ENCODE measurements around the gene OLFML2A.

DNA sequence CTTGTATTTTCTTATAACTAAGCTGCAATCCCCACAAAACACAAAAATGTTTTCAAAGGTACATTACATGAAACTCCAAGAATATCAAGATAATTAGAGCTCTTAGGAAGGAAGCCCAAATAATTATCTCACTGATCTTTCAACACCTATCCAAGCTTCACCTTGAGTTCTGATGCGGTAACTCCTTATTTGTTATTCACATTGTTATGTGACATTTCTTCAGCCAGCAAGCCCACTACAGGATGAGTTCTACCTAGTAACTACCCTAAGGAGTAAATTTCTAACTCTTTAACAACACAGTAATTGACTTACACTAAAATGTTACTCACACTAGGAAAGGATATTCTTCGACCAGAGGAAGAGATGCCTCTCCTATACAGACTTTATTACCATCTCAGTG lies 15.7 kb upstream of the OLFML2A start:
- TF ChIP-seq, protein P1, sequence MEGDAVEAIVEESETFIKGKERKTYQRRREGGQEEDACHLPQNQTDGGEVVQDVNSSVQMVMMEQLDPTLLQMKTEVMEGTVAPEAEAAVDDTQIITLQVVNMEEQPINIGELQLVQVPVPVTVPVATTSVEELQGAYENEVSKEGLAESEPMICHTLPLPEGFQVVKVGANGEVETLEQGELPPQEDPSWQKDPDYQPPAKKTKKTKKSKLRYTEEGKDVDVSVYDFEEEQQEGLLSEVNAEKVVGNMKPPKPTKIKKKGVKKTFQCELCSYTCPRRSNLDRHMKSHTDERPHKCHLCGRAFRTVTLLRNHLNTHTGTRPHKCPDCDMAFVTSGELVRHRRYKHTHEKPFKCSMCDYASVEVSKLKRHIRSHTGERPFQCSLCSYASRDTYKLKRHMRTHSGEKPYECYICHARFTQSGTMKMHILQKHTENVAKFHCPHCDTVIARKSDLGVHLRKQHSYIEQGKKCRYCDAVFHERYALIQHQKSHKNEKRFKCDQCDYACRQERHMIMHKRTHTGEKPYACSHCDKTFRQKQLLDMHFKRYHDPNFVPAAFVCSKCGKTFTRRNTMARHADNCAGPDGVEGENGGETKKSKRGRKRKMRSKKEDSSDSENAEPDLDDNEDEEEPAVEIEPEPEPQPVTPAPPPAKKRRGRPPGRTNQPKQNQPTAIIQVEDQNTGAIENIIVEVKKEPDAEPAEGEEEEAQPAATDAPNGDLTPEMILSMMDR (IDR thresholded peaks at IDR 0.05): no peak
- TF ChIP-seq POLR2A (IDR thresholded peaks at IDR 0.05): no peak

Measured in thyroid gland (tissue), 4 donors.